HG02588 (cell line): ENCODE data around the gene SEC62.
A peak's percentile ranks its signal among the peaks of the same experiment; 100 is the strongest.

Experiments used
- ATAC-seq: cut with Tn5 transposase; IDR thresholded peaks from one replicate; pipeline ENCODE4 v1.9.1; 2021; ENCODE audit warnings: mild to moderate bottlenecking, moderate library complexity; ENCODE audit not compliant: unreplicated experiment

Gene SEC62, protein sequence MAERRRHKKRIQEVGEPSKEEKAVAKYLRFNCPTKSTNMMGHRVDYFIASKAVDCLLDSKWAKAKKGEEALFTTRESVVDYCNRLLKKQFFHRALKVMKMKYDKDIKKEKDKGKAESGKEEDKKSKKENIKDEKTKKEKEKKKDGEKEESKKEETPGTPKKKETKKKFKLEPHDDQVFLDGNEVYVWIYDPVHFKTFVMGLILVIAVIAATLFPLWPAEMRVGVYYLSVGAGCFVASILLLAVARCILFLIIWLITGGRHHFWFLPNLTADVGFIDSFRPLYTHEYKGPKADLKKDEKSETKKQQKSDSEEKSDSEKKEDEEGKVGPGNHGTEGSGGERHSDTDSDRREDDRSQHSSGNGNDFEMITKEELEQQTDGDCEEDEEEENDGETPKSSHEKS

DNA sequence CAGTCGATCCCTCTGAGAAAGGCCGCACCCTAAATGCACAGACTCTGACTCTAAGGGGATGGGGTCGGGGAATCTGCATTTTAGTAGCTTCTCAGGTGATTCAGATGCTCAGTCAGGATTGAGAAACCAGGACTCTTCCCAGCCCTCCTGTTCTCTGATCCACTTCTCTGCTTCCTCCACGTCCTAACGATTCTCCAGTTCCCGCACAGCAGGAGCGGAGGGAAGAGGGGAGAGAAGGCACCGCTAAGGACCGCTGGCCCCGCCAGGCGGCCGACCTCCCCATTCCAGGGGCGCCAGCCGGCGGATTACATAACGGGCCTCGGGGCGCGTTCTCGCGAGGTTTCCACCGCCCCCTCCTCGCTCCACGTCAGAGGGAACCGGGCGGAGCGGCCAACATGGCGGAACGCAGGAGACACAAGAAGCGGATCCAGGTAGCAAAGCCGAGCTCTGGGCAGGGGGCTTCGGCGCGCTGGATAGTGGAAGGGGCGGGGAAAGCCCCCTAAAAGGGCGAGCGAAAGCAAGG is at the start of gene SEC62:
Gene SEC62 (plus strand): TSS at position 380 of the 523 bp plus-strand sequence. CDS start 16 bp downstream, at position 396.
- peak; percentile 91 for ATAC-seq

DNA sequence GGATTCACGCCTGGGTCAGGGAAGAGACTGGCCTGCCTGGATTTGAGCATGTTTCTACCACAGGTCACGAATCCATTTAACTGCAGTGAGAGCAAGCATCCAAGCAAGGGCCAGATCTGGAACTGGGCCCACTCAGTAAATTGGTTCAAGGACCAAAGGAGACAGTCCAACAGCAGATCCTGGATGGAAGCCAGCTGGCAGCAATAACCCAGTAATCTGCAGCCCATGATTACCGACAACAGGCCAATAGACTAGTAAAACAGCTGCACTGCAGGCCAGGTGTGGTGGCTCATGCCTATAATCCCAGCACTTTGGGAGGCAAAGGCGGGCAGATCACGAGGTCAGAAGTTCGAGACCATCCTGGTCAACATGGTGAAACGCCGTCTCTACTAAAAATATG is 43.4 kb upstream of the SEC62 start:
- ATAC-seq = no peak

DNA sequence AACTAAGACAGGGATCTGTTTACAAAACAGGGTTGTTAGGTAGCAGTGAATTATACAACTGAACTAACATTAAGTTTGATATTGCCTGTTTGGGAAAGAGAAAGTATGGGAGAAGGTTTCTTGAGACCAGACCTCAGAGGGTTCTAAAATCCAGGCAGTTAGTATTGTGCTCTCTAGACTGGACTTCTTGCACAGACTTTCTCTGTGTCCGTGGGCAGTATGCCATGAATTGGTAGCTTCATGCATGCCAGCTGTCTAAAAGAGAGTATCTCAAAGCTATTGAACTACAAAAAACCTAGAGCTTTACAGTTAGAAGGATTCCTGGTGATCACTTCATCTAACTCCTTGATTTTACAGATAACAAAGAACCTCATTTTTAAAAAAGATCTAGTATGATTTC is 42.8 kb upstream of the SEC62 start:
- ATAC-seq = no peak

DNA sequence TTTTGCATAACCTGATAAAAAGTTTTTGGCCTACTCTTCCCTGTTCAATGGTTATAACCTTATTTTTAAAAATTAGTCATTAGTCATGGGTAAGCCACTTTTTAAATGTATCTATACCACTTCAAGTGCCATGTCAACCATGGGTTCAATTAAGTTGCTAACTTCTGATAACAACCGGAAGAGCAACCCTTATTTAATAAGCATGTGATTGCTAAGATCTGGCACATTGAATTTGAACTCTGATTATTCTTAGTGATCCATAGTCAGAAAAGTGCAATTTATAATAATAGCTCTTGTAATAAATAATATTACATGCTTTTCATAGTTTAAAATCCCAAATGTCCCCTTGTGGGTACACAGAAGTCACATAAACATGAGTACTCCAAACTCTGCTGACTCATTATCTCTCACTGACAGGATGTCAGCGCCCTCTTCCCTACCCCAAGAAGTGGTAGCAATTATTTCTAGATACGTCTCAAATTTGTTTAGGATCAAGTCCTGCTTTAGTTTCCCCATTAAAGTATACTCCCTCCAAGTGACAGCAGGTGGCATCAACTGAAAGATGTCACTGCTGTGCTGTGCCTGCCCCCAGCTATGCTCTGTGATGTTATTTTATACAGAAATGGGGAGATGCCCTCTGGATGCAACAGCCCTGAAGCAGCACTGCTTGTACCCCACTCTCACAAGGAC is 36.6 kb upstream of the SEC62 start:
- no peak for ATAC-seq

DNA sequence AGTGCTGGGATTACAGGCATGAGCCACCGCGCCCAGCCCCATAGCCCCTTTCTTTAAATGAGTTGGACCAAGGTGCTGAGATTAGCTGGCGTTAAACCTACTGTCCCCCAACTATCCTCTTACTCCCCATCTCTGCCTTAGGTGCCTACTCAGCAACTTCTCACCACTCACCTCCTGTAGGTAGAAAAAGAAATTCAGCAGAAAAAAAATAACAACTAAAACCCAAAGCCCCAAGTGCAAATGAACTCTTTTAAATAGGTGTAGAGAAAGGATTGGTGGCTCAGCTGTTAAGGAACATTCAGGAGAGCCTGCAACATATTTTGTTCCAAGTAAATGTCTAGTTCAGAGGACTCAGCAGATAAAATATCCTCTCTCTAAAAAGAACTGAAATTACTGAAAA is 35.8 kb upstream of the SEC62 start:
- no peak for ATAC-seq

DNA sequence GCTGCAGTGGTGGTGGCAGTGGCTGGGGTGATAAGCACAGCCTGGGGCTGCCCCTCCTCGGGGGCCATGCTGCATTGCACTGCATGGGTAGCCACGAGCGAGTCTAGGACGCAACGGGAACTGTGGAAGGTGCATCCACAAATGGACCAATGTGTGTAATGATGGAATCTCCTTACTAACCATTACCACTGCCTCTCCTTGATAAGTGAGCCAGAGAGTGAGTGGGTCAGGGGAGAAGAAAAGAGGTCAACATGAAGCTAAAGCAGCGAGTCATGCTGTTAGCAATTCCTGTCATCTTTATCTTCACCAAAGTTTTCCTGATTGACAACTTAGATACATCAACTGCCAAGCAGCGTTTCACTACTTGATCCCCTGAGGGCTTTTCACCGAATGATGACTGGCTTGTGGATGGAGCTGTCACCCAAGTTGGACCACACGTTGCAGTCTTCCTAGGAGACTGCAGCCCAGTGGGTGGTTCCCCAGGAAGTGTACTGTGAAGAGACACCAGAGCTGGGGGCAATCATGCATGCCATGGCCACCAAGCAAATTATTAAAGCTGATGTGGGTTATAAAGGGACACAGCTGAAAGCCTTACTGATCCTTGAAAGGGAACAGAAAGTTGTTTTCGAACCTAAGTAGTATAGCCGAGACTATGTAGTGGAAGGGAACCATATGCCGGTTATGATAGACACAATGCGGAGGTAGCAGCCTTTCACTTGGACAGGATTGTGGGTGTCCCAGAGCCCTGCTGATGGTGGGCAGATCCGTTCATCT is 34.7 kb upstream of the SEC62 start:
- ATAC-seq = peak; percentile 93

DNA sequence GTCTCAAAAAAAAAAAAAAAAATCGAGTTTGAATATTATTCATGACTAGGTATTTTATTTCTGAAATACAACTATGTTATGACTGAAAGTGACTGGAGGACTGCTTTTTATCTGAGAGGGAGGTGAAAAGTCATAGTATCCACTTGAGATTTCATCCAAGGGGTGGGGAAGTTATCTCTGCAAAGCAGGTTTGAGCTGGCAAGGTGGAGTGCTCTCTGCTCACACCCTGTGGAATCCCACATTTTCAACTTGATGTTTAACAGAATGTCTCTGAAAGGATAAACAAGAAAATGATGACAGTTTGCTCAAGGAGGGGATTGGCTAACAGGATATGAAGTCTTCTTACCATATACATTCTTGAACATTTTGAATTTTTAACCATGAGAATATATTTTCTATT is 27.3 kb upstream of the SEC62 start:
- ATAC-seq = no peak

DNA sequence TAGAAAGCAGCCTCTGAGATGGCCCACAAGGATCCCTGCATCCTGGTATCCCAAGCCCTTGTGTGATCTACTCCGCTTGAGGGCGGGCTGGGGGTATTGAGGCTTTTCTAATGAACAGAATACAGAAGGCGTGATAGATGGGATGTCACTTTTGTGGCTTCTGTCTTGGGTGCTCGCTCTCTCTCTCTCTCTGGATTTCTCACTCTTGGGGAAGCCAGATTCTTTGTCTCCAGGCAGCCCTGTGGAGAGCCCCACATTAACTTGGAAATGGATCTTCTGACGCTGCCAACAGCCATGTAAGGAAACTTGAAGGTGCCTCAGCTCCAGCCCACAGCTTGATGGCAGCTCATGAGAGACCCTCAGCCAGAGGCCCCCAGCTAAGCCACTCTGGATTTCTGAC is 26.9 kb upstream of the SEC62 start:
- ATAC-seq = no peak

DNA sequence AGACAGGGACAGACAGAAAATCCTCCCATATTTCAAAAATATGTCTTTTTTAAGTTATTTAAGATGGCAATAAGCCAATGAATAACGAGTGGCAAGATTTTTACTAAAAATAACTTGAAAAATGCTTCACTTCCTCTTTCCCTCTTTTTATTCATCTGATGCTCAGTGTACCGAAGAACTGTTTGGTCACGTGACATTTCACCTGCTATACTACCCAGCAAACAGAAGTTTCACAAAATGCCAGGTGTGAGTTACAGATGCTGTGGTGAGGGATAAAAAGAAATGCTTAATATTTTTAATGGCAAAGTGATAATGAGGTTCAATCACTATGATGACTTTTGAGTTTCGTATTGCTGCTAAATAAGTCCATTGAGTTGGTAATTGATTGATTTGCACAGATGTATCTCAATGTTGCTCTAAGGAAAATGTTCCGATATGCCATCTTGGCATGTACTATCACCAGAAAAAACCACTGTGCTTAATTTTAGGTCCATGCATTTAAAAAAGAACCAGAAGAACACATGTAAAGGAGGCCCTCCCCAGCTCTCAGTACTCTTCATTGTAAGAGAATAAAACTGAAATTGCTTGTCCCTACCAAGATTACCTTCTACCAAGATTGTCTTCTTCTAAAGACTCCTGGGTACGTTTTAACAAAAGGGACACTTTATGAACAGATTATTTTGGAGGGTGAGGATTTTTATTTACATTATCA is 26.0 kb upstream of the SEC62 start:
- ATAC-seq = peak; percentile 65

DNA sequence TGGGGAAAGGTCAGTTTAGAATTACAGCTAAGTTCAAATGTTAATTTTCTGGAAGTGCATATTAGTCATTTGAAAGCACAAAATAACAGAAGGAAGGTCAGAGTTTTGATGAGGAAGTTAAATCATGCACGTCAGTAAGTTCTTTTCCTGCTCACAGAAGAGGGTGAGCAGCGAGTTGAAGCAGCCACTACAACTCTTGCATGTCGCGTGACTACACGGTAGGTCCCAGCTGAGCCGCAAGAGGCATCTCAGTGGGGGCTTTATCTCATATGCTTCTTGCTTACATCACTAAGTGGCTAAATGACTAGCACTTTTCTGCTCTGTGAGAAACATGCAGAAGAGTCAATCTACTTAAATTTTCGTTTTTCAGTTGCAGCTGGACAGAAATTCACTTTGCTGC is 21.3 kb upstream of the SEC62 start:
- ATAC-seq = peak; percentile 83

DNA sequence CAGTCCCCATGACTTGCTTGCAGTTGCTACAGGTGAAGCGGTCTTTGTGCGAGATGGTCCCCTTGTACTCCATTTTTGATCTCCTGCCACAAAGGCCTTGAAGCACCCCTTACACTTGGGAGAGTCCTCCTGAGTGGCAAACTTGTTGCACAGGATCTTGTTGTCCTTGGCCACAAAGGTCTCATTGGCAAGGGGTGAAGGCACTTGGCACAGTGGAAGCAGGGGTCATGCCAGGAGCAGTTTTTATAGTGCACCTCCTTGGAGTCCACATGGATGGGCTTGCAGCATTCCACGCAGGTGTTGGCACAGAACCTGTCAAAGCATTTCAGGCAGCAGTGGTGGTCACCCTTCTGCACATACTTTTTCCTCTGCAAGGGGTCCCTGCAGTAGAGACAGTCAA is 20.3 kb upstream of the SEC62 start:
- no peak for ATAC-seq

DNA sequence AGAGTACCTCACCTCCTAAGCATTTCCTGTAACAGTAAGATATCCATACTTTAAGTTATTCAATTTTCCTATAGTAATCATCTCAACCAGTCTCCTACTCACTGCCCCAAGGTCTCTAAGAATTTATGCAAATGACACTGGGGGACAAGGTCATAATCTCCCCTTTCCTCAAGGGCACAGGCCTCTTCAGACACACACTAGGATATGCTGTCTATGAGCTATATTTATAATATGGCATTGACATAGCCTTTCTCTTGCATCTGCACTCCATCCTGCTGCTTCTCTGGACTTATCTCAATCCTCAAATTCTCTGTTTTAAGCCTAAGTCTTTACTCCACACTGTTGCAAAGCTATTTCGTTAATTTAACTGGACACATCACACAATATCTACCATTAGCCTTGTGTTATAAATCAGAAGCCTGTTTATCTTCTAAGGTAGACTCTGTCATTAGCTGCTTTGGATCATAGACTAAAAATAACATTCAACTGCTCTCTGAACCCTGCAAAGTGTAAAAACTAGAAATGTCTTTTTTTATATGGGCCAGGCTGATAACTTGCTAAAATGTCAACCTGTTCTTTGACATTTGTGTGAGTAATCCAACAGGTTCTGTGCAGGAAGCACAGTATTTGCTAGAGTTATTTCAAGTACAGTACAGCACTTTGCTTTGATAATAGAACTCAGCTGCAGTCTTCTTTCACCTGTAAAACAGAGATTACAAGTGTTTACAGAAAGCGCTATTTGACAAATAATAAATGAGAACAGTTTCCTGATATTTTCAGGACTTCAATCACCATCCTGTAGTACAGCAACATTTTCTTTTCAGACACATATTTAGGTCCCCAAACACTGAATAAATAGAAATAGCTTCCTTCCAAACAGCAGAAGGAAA is 17.8 kb upstream of the SEC62 start:
- ATAC-seq = no peak

DNA sequence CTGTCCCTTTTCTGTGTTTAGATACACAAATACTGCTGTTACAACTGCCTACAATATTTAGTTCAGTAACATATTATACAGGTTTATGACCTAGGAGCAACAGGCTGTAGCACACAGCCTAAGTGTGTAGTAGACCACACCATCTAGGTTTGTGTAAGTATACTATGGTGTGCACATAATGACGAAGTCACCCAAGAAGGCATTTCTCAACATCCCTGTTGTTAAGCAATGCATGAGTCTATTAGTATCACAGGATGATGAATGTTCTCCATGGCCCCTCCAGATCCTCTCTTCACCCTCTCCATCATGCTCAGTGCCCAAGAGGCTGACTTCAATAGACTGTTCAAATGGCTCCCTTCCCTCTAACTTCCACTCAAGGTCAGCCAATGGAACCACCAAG is 14.6 kb upstream of the SEC62 start:
- ATAC-seq = no peak

DNA sequence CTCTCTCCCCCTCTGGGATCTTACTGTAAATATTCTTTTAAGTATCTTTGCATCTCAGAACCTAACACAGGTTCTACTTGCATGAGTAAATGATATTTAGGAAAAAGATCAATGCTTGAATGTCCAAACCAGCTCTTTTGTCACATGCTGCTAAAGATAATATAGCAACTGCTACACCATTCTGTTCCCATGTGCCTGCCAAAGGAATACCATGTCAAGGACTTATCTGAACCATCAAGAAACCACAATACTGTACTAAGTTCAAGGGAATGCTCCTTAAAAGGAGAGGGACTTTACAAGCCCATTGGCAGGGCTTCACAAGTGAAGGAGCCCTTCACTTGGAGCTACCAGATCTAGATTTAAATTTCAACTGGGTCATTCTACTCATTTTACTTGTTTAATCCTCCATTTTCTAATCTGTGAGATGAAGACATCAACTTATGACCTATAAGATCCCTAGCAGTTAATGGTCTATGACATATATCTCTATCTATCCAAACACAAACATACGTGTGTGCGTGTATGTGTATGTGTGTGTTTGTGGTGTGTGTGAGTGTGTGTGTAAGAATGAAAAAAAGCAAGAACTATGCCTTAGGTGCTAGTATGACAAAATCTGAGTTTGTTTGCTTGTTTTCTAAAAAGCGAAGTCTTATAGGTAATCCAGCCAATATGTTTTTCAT is 13.0 kb upstream of the SEC62 start:
- peak; percentile 15 for ATAC-seq

DNA sequence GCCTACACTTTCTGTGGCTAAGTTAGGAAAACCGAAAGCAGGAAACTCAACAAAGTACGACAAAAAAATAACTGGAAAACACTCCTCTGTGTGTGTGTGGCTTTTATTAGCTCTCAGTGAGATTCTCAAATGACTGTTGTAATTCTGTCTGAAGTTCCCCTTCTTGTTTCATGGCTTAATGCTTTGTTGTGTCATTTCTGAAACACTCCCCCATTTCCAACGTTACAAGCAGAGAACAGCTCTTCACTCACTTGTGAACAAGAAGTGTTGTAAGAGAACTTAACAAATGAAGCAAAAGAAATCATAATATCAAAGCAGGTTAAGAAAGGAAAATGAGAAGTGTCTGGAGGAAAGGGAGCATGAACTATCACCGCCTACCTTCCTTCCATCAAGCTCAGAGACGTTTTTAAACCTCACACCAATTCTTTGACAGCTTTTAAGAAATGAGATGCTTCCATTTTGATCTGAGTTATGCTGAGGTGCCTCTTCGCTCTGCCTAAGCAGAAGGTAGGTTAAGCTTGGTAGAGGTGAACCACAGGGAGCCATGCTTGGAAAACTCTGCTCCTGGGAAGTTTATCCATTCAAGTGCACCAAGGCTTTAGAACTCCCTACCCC is 12.4 kb upstream of the SEC62 start:
- ATAC-seq = peak; percentile 90

DNA sequence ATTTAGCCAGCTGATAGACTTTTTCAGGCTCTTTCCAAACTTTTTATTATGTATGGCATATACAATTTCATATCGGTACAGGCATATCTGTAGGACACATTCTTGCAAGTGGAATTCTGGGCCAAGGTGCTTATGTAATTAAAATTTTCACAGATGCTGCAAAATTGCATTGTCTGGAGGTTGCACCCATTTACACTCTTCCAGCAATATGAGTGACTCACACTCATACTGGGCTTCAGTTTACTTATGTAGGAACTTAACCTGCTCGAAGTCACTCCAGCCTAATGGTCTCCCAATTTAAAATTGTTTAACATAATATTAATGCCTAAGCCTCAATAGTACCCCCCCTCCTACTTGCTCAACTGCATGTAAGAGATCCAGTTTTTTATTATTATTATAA is 11.2 kb upstream of the SEC62 start:
- ATAC-seq = no peak

DNA sequence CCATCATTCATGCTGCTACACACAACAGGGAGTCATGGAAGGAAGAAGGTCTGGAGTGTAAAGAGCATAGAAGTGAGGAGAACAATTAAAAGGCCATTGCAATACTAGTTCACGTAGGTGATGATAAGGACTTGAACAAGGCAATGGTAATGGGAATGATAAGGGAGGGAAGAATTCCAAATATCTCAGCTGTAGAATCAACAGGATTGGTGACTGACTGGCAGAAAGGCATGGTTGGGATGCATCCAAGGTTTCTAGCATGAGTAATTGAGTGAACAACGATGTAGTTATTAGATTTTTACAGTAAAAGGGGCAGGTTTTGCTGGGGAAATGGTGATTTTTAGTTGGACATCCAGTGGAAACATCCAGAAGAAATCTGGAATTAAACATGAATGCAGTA is 2.4 kb upstream of the SEC62 start:
- ATAC-seq = no peak

DNA sequence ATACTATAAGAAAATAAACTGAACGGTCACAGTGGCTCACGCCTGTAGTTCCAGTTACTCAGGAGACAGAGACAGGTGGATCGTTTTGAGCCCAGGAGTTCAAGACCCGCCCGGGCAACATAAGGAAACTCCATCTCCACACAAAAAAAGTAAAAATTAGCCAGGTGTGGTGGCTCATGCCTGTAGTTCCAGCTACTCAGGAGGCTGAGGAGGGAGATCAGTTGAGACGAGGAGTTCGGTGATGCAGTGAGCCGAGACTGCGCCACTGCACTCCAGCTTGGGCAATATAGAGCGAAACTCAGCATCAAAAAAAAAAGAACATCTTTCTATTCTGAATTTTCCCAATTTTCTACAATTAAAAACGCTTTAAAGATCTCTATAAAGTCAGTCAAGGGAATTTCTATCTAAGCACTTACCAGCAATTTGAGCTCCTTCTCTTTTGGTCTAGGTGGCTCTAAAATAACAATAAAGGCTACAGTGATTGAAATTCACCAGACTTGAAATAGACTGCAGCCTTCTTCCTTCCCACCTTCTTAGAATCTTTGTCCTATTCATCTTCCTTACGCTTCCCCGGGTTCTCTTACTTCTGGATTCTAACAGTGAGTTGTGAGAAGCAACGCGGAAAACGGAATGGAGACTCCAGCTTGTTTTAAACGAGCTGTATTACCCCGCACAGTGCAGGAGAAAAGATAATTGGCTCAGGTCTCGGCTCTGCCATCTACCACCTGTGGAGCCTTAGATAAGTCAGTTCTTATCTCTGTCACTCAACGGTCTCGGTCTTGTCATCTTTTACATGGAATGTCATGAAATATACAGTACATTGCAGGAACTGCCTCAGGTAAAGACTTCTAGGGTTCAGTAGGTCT is 812 bp upstream of the SEC62 start:
- ATAC-seq = peak; percentile 26
